Measurements from ENCODE around the gene SERTM2.

Gene SERTM2

DNA sequence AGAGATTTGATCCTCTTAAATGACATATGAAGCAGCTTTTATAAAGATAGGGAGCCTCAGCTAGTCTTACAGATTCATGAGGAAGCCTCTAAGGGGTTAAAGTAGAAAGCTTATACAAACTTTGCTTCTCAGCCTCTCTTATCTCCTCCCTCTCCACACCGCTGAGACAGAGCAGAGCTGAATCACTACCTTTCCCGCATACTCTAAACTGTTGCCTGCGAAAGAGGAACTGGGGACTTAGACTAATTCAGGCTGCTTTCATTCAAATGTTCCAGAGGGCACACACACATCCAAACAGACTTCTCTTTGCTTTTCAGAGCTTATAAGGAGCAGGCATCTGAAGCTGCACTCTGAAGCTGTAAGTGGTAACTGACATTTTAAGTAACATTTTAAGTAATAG, at the start of gene SERTM2:
Gene SERTM2 (plus strand): TSS at position 169 of the 400 bp plus-strand sequence. CDS start 7,213 bp downstream, outside the sequence.
- peaks cover 2% of the 10 kb centered on the region for H3K27me3 Mint-ChIP-seq
- no peaks in the 10 kb centered on the region for H3K4me1 Mint-ChIP-seq (ENCODE audit: low read depth)
- H3K36me3 Mint-ChIP-seq: no peaks in the 10 kb centered on the region
- H3K27ac Mint-ChIP-seq: no peak within 1 kb of the TSS
- H3K4me3 Mint-ChIP-seq: no peak within 1 kb of the TSS
- H3K9me3 Mint-ChIP-seq (ENCODE audit: low read depth): no peaks in the 10 kb centered on the region

DNA sequence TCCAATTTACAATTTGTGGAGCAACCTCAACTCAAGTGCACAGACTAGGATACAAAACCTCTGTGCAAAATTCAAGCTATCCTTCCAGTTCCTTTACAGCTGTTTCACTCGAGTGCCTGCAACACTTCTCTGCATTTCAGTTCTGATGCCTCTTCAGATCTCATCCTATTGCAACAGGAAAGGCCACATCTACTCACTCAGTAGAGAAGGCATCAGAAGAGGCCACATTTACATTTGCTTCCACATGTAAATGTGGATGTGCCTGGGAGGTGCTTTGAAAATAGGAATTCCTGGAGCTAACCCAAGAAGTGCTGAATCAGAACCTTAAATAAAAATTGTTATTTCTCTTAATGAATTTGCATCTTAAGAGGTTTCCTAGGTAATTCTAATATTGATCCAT, 45.8 kb upstream of the SERTM2 start:
- Mint-ChIP-seq H3K36me3 (no peaks in the 10 kb centered on the region), H3K27me3 (no peaks in the 10 kb centered on the region), H3K4me1 (ENCODE audit: low read depth) (no peaks in the 10 kb centered on the region), H3K4me3 (no peak overlapping the region), H3K27ac (no peak overlapping the region), H3K9me3 (ENCODE audit: low read depth) (peaks cover 3% of the 10 kb centered on the region)

DNA sequence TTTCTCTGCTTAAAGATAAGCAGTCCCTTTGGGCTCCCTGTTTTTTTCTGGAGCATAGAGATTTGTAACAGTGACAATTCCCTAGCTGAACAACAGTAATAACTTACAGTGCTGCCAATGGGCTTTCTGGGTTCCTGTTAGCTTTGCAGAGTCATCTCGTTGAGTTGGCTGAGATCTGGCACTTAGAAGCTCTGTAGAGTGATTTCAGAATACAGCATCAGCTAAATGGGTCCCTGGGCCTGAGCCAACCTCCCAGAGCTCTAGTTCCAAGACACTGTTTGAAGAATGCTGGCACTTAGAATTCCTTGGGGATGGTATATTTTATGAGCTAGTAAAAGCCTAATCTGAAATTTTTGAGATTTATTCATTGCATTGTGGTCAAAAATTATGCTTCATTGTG, 43.5 kb upstream of the SERTM2 start:
- Mint-ChIP-seq H3K9me3 (ENCODE audit: low read depth) (peaks cover 10% of the 10 kb centered on the region), H3K36me3 (no peaks in the 10 kb centered on the region), H3K4me1 (ENCODE audit: low read depth) (no peaks in the 10 kb centered on the region), H3K27ac (no peak overlapping the region), H3K4me3 (no peak overlapping the region), H3K27me3 (no peaks in the 10 kb centered on the region)

DNA sequence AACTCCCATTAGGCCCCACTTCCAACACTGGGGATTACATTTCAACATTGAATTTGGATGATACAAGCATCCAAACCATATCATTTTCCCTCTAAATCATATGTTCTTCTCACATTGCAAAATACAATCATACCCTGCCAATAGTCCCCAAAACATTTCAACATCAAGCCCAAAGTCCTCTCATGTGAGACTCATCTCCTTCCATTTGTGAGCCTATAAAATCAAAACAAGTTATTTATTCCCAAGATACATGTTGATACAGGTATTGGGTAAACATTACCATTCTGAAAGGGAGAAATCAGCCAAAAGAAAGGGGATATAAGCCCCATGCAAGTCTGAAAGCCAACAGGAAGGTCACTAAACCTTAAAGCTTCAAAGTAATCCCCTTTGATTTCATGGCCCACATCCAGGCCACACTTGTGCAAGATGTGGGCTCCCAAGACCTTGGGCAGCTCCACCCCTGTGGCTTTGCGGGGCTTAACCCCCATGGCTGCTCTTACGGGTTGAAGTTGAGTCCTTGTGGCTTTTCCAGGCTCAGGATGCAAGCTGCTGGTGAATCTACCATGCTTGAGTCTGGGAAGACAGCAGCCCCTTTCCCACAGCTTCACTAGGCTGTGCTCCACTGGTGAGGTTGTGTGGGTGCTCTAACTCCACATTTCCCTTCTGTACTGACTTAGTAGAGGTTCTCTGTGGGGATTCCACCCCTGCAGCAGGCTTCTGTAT, 40.6 kb upstream of the SERTM2 start:
- Mint-ChIP-seq H3K4me3 (no peak overlapping the region), H3K4me1 (ENCODE audit: low read depth) (no peaks in the 10 kb centered on the region), H3K27me3 (no peaks in the 10 kb centered on the region), H3K27ac (no peak overlapping the region), H3K36me3 (no peaks in the 10 kb centered on the region), H3K9me3 (ENCODE audit: low read depth) (peaks cover 10% of the 10 kb centered on the region)

DNA sequence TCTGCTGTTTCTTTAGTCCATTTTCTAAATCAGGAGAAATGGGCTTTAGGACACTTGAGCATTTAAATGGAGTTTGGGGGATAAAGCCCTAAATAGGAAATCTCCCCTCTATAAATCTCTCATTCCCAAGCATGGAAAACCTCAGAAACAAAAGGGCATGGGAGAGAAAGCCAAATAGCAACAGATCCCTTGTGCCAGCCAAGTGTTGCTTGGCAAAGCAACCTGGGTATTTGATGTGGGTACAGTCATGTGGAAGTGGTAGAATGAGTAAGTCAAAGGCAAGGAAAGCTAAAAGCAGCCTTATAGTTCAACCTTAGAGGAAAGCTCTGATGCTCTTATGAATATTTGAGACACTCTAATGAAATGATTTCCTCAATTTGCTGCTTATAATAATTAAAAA, 29.5 kb upstream of the SERTM2 start:
- peaks cover 5% of the 10 kb centered on the region for H3K9me3 Mint-ChIP-seq (ENCODE audit: low read depth)
- no peaks in the 10 kb centered on the region for H3K27me3 Mint-ChIP-seq
- peaks cover 4% of the 10 kb centered on the region for H3K4me1 Mint-ChIP-seq (ENCODE audit: low read depth)
- H3K36me3 Mint-ChIP-seq: no peaks in the 10 kb centered on the region
- H3K27ac Mint-ChIP-seq: no peak overlapping the region
- no peak overlapping the region for H3K4me3 Mint-ChIP-seq

DNA sequence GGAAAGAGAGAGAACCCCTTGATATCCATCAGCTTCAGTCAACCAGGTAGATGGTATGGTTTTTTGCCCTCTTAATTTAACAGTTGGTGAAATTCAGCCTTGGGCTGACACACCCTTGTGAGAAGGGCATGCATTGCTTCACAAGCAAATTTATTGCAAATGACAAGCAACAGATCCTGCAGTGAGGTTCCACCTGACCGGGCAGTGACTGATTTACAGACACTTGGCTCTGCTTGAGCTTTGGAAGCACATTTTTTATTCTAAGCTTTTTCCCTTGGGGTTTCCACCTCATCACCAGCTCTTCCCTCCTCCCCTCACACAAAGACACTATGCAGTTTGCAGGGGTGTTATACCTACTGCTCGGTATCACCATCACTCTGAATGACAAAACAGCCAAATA, 28.3 kb upstream of the SERTM2 start:
- peaks cover 5% of the 10 kb centered on the region for H3K9me3 Mint-ChIP-seq (ENCODE audit: low read depth)
- H3K27me3 Mint-ChIP-seq: no peaks in the 10 kb centered on the region
- no peaks in the 10 kb centered on the region for H3K36me3 Mint-ChIP-seq
- H3K27ac Mint-ChIP-seq: no peak overlapping the region
- H3K4me1 Mint-ChIP-seq (ENCODE audit: low read depth): peaks cover 4% of the 10 kb centered on the region
- H3K4me3 Mint-ChIP-seq: no peak overlapping the region

DNA sequence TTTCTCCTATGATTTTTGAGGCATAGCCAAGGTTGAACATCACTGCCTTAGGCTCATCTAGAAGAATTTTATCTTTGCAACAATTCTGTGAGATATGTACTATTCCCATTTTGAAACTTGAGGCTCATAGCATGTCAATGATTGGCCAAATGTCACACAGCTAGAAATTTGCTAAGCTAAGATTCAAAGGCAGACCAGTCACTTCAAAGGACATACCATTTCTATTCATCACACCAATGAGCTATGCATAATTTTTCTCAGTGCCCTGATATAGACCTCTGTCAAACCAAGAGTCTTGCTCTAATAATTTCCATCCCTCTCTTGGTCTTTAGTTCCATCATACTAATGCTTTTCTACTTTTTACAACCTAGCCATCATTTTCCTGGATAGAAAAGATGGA, 27.6 kb upstream of the SERTM2 start:
- Mint-ChIP-seq H3K27ac (no peak overlapping the region), H3K36me3 (no peaks in the 10 kb centered on the region), H3K4me3 (no peak overlapping the region)

DNA sequence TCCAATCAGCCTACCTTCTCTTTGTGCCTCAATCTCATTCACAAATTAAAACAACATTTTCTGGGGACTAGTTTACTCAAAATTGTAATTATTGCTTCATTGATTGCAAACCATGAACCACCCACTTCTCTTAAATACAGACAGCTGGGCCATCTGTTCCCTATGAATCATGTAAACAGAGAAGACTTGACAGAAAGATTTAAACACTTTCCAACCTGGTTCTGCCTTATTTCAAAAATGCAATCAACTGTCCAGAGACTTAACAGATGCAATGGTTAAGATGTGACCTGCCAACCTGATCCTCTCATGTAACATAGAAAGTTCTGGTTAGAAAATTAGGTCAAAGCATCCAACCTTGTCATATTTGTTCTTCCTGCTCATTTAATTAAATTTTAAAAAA, 20.8 kb upstream of the SERTM2 start:
- peaks cover 1% of the 10 kb centered on the region for H3K27me3 Mint-ChIP-seq
- no peaks in the 10 kb centered on the region for H3K4me1 Mint-ChIP-seq (ENCODE audit: low read depth)
- H3K9me3 Mint-ChIP-seq (ENCODE audit: low read depth): no peaks in the 10 kb centered on the region
- no peak overlapping the region for H3K4me3 Mint-ChIP-seq
- no peak overlapping the region for H3K27ac Mint-ChIP-seq
- H3K36me3 Mint-ChIP-seq: no peaks in the 10 kb centered on the region

More for the DNA sequence above, 27.6 kb upstream of the SERTM2 start:
- peaks cover 5% of the 10 kb centered on the region for H3K9me3 Mint-ChIP-seq (ENCODE audit: low read depth)
- no peaks in the 10 kb centered on the region for H3K27me3 Mint-ChIP-seq
- H3K4me1 Mint-ChIP-seq (ENCODE audit: low read depth): peaks cover 4% of the 10 kb centered on the region

DNA sequence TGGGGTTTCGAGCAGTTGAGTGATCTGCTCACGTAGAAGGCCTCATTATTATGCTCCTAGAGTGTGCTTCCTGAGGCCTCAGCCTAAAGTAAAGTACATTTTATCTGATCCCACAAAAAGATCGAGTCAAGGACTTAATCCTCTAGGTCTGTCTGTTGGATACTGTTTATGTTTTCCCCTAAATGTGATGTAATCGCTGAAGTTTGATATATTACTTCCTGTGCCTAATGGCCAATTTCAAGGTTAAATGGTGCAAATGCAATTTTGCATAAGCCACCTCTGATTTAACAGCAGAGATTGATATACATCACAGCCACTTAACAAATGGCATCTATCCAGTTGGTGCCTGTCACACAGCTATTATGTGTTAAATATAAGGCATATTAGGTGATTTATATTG, 19.4 kb upstream of the SERTM2 start:
- Mint-ChIP-seq H3K9me3 (ENCODE audit: low read depth) (no peaks in the 10 kb centered on the region), H3K36me3 (no peaks in the 10 kb centered on the region), H3K4me1 (ENCODE audit: low read depth) (no peaks in the 10 kb centered on the region), H3K4me3 (no peak overlapping the region), H3K27ac (no peak overlapping the region), H3K27me3 (peaks cover 1% of the 10 kb centered on the region)

DNA sequence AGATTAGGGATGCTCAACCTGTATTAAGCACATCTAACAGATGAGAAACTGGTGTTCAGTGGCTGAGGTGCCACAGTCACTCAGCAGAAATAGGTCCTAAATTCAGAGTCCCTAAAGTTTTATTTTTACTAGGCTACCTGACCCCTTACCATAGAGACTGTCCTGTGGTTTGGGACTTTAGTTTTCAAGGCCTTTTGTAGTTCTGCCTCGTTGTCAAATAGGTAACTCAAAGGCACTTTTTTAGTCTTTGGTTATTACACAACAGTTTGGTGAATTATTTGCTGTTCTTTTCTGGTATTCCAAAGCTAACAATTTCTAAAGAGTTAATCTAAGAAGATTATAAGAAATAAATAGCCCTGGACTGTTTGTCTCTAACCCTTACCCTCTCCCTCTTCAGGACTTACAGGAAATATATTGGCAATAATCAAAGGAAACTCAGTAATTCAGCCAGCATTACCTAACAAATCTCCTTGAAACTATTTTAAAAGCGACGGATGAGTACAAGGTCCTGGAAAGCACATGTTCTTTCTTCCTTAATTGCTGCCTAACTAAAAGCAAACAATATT, 12.8 kb upstream of the SERTM2 start:
- no peak overlapping the region for H3K4me3 Mint-ChIP-seq
- no peaks in the 10 kb centered on the region for H3K27me3 Mint-ChIP-seq
- no peak overlapping the region for H3K27ac Mint-ChIP-seq
- no peaks in the 10 kb centered on the region for H3K9me3 Mint-ChIP-seq (ENCODE audit: low read depth)
- H3K4me1 Mint-ChIP-seq (ENCODE audit: low read depth): no peaks in the 10 kb centered on the region
- H3K36me3 Mint-ChIP-seq: no peaks in the 10 kb centered on the region

DNA sequence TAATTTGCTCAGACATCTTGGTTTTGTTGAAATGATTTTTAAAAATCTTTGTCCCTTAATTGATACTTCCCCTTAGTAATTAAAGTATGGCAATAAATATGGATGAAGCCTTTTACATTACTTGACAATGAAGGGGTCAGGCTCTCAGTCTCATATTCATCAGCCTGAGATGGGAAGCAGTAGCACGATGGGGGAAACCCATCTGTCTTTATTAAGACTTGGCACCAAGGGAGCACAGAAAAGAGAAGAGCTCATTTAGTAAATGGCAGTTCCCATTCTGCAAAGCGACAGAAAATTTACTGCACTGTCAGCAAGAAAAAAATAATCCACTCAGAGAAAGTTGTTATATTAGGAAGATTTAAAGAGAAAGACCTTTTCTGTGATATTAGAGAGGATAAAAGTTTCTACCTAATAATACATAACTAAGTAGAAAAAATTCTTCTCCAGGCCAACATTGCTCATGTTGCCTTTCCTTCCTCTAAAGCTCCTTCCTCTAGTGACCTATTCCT, 7.9 kb upstream of the SERTM2 start:
- Mint-ChIP-seq H3K27ac (no peak overlapping the region), H3K27me3 (no peaks in the 10 kb centered on the region), H3K4me1 (ENCODE audit: low read depth) (no peaks in the 10 kb centered on the region), H3K9me3 (ENCODE audit: low read depth) (no peaks in the 10 kb centered on the region), H3K4me3 (no peak overlapping the region), H3K36me3 (no peaks in the 10 kb centered on the region)

DNA sequence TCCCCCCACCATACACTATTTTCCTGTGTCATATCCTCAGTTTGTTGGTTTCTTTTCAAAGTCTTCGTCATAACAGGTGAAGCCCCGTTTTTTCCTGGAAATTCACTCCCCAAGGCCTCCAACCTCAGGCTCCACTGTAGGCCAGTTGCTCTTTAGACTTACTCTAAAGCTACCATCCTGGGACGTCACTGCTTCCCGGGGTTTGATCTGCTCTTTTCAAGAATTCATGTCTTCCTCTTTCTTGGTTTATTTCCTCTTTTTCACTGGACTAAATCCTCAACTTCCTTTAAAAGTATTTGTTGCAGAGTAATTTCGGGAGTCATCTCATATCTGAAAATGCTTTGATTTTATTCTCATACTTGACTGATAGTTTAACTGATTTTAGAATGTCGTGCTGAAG, 6.5 kb upstream of the SERTM2 start:
- no peaks in the 10 kb centered on the region for H3K4me1 Mint-ChIP-seq (ENCODE audit: low read depth)
- H3K36me3 Mint-ChIP-seq: no peaks in the 10 kb centered on the region
- H3K27ac Mint-ChIP-seq: no peak overlapping the region
- no peaks in the 10 kb centered on the region for H3K9me3 Mint-ChIP-seq (ENCODE audit: low read depth)
- no peak overlapping the region for H3K4me3 Mint-ChIP-seq
- no peaks in the 10 kb centered on the region for H3K27me3 Mint-ChIP-seq

DNA sequence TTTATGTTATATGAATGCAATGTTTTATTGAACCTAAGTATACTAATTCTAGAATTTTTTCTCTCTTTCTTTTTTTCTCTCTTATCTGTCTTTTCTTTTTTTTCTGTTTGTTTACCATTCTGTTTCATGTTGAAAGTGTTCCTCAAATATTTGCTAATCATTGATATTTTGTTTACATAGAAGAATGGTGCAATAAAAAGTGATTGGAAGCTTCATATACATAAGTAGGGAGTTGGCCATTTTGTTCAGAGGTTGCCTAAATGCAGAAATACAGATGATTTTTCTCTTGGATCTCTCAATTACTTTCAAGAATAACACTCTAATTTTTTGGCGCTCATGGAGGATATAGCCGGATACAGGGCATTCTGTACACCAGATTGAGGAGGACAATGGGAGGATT, 5.7 kb upstream of the SERTM2 start:
- Mint-ChIP-seq H3K36me3 (no peaks in the 10 kb centered on the region), H3K4me1 (ENCODE audit: low read depth) (no peaks in the 10 kb centered on the region), H3K9me3 (ENCODE audit: low read depth) (no peaks in the 10 kb centered on the region), H3K4me3 (no peak overlapping the region), H3K27me3 (no peaks in the 10 kb centered on the region), H3K27ac (no peak overlapping the region)

DNA sequence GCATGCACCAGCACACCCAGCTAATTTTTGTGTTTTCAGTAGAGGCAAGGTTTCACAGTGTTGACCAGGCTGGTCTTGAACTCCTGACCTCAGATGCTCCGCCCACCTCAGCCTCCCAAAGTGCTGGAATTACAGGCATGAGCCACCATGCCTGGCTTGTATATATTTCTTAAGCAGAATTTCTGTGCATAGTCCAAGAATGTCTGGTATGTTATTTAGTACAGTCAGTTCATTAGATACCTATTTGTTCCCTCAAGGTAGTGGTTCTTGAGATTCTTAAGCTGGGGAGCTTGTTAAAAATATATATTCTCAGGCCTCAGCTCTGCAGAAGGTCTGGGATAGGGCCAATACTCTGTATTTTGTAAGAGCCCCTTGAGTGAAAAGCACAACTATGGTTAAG, 4.6 kb upstream of the SERTM2 start:
- no peaks in the 10 kb centered on the region for H3K36me3 Mint-ChIP-seq
- H3K4me3 Mint-ChIP-seq: no peak overlapping the region
- H3K9me3 Mint-ChIP-seq (ENCODE audit: low read depth): no peaks in the 10 kb centered on the region
- no peaks in the 10 kb centered on the region for H3K27me3 Mint-ChIP-seq
- H3K27ac Mint-ChIP-seq: no peak overlapping the region
- no peaks in the 10 kb centered on the region for H3K4me1 Mint-ChIP-seq (ENCODE audit: low read depth)

DNA sequence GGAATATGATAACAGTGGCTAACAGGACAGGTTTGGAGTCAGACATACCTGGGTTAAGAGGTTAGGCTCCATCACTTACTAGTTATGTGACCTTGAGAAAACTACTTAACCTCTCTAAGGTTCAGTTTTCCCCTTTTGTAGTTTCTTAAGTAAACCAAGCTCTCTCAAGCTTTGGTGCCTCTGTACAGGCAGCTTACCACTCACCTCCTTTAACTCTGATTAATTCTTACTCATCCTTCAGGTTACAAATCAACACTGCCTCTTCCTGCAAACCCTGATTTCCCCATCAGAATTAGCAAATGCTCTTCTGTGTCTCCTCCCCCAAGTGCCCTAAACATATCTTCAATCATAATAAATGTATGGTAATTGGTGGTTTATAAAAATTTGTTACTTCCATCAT, 3.5 kb upstream of the SERTM2 start:
- Mint-ChIP-seq H3K27me3 (no peaks in the 10 kb centered on the region), H3K4me3 (no peak overlapping the region), H3K9me3 (ENCODE audit: low read depth) (no peaks in the 10 kb centered on the region), H3K4me1 (ENCODE audit: low read depth) (no peaks in the 10 kb centered on the region), H3K27ac (no peak overlapping the region), H3K36me3 (no peaks in the 10 kb centered on the region)

DNA sequence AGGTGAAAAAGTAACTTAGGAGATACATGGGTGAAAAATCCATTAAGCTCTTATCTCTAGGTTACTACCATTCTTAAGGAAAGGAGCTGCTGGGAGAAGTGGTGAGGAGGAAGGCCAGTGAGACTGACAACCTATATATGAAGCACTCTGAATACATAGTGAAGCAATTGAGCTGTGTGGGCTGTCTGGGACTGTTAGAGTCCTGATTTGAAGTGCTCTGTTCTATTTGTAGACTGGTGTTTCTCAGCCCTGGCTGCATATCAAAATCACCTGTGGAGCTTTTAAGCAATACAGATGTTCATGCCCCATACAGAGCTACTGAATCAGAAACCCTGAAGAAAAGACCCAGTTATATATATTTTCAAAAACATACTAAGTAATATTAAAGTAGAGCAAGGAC, 3.9 kb downstream of the SERTM2 start:
- Mint-ChIP-seq H3K27me3 (peaks cover 2% of the 10 kb centered on the region), H3K4me1 (ENCODE audit: low read depth) (no peaks in the 10 kb centered on the region), H3K4me3 (no peak overlapping the region)

More for the DNA sequence above, 3.9 kb downstream of the SERTM2 start:
- no peaks in the 10 kb centered on the region for H3K9me3 Mint-ChIP-seq (ENCODE audit: low read depth)
- H3K27ac Mint-ChIP-seq: no peak overlapping the region
- no peaks in the 10 kb centered on the region for H3K36me3 Mint-ChIP-seq

All from activated naive CD8-positive, alpha-beta T cell (primary cell).